ENCODE measurements around the gene GRIN2C.

- TF ChIP-seq EZH2 (IDR thresholded peaks at IDR 0.05; ENCODE audit: insufficient read depth, low read length) (no peak), CTCF (IDR thresholded peaks at IDR 0.05; ENCODE audit: insufficient read depth, low read depth, low read length) (no peak)
These were observed 56.2 kb downstream of the GRIN2C start for GRCh38 chr17:74803388-74803930.
